SK-N-MC (cell line): ENCODE data around the gene PCDH1.

ENCODE experiments used
- FOXP2 ChIP-seq: optimal IDR thresholded peaks from 2 replicates; pipeline ENCODE3; 2011; ENCODE audit warnings: mild to moderate bottlenecking, moderate library complexity; ENCODE audit not compliant: insufficient read depth; ENCODE audit errors: extremely low read length, control extremely low read depth
- POLR2AphosphoS5 ChIP-seq: IDR thresholded peaks from 2 replicates; pipeline ENCODE4 v1.6.1; 2012; ENCODE audit warnings: mild to moderate bottlenecking, low read depth, low read length, borderline replicate concordance

DNA sequence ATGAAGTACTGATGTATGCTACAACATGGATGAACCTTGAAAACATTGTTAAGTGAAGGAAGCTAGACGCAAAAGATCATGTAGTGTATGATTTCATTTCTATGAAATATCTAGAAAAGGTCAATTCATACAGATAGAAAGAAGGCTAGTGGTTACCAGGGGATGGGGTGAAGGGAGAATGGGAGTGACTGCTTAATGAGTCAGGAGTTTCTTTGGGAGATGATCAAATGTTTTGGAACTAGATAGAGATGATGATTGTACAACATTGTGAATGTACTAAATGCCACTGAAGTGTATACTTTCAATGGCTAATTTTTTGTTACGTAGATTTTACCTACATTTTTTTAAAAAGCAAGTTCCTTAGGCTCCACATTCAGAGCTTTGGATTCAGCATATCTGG lies 30.6 kb upstream of the PCDH1 start:
- no peak for TF ChIP-seq POLR2AphosphoS5
- TF ChIP-seq FOXP2, result no peak
